Measurements from ENCODE around the gene ZC3H11A.

GRCh38 chr1:203797948-203798655, 2.7 kb downstream of the ZC3H11A start:
- TF ChIP-seq EP300 (IDR thresholded peaks at IDR 0.05) (no peak), POLR2AphosphoS5 (IDR thresholded peaks at IDR 0.05) (no peak), CTCF (IDR thresholded peaks at IDR 0.05) (no peak)
